ENCODE measurements around the gene TSHZ2.

DNA sequence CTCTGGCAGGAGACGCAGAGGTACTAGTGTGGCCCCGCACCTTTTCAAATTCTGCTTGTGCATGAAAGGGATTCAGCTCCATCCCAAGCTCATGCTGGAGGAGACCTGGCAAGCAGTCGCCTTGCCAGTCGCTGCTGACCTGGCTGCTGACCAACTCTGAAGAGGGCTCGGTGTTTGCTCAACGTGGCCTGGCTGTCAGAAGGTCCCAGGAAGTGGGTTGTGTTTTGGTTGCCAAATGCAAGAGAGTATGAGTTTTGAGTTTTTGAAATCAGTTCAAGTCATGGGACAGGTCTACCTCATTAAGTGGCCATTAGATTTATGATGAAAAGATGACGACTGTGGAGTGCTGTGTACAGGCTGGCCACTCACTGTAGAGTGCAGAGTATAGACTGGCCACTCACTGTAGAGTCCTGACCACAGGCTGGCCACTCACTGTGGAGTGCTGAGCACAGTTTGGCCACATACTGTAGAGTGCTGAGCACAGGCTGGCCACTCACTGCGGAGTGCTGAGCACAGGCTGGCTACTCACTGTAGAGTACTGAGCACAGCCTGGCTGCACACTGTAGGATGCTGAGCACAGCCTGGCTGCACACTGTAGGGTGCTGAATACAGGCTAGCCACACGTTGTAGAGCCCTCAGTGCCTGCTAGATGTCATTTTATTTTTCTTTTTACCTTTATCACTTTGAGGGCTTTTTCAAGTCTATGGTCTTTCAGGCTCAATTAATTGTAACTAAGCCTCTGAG is 427.6 kb downstream of the TSHZ2 start:
- TF ChIP-seq CTCF (IDR thresholded peaks at IDR 0.05) = no peak
- no peak for TF ChIP-seq USF2 (CRISPR knock-in tag; IDR thresholded peaks at IDR 0.05)
- no peak for TF ChIP-seq ZNF138 (CRISPR knock-in tag; conservative IDR thresholded peaks at IDR 0.05)
- TF ChIP-seq, protein P1, sequence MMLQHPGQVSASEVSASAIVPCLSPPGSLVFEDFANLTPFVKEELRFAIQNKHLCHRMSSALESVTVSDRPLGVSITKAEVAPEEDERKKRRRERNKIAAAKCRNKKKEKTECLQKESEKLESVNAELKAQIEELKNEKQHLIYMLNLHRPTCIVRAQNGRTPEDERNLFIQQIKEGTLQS (CRISPR knock-in tag; conservative IDR thresholded peaks at IDR 0.05) = no peak
- no peak for TF ChIP-seq CREM (CRISPR knock-in tag; IDR thresholded peaks at IDR 0.05)

Measured in WTC11 (cell line).